ENCODE measurements around the gene VPS51.
"Not testable (repeated sequence)": the region's sequence is repeated elsewhere in the genome, so short reads cannot be mapped to it uniquely, and the experiment has no call there.

The VPS51 gene

DNA sequence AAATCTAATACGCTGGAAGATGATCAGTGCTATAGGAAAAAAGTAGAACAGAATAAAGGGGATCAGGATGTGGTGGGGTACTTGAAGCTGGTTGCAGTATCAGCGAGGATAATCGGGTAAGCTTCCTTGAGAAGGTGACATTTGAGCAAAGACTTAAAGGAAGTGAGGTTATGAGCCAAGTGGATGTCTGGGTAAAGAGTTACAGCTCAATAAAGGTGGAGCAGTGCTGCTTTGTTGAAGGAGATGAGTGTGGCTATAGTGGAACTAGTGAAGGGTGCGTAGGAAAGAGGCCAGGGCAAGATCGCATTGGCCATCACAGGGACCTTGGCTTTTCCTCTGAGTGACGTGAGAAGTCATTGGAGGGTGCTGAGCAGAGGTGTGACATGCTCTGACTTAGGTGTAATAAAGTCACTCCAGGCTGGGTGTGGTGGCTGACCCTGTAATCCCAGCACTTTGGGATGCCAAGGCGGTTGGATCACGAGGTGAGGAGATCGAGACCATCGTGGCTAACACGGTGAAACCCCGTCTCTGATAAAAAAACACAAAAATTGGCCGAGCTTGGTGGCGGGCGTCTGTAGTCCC, 40.6 kb downstream of the VPS51 start:
- DNase-seq, result no peak

GRCh38 chr11:65141896-65142494, 46.0 kb downstream of the VPS51 start:
- no peak for DNase-seq

DNA sequence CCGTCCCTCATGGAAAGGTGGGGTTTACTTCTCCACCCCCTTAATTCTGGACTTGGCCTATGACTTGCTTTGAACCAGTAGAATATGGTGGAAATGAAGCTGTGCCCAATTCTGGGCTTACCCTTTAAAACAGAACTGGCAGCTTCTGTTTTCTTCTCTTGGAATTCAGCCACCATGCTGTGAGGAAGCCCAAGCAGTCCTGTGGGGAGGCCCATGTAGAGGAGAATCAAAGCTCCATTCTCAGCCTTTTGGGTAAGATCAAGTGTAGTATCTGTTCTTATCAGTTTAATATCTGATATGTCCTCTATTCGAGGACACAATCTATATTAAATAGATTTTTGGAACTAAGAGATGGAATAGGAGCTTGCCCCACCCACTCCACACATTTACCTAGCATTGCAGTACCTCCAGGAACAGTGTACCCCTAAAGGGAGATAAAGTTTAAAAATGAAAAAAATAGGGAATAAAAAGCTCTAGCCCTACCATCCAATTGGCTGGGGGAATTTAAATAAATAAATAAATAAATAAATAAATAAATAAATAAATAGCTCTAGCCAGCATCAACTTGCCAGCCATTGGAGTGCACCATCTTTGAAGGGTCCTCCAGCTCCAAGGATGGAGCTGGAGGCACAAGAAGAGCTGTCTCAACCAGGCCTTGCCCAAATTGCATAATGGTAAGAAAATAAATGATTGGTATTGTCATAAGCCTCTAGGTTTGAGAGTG, 51.5 kb downstream of the VPS51 start:
- no peak for DNase-seq

DNA sequence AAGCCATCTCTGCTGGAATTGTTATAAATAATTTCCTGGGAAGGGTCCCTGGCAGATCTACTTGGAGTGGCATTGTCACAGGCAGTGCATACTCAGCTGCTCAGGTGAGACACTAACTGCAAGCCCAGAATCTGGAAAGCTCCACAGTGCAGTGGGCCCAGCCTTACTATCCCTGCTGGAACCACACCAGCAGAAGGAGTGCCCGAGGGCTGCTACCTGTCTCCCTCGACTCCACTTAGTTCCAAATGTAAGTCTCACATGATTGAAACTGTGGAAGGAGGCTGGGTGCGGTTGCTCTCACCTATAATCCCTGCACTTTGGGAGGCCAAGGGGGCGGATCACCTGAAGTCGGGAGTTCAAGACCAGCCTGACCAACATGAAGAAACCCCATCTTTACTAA, 52.6 kb downstream of the VPS51 start:
- DNase-seq, result no peak

DNA sequence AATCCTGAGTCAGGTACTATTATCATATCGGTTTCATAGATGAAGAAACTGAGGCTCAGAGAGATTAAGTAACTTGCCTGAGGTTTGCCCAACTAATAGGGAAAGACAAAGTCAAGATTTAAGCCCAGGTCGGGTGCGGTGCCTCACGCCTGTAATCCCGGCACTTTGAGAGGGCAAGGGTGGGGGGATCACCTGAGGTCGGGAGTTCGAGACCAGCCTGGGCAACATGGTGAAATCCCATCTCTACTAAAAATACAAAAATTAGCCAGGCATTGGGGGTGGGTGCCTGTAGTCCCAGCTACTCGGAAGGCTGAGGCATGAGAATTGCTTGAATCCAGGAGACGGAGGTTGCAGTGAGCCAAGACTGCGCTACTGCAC, 54.1 kb downstream of the VPS51 start:
- not testable (repeated sequence) for DNase-seq

DNA sequence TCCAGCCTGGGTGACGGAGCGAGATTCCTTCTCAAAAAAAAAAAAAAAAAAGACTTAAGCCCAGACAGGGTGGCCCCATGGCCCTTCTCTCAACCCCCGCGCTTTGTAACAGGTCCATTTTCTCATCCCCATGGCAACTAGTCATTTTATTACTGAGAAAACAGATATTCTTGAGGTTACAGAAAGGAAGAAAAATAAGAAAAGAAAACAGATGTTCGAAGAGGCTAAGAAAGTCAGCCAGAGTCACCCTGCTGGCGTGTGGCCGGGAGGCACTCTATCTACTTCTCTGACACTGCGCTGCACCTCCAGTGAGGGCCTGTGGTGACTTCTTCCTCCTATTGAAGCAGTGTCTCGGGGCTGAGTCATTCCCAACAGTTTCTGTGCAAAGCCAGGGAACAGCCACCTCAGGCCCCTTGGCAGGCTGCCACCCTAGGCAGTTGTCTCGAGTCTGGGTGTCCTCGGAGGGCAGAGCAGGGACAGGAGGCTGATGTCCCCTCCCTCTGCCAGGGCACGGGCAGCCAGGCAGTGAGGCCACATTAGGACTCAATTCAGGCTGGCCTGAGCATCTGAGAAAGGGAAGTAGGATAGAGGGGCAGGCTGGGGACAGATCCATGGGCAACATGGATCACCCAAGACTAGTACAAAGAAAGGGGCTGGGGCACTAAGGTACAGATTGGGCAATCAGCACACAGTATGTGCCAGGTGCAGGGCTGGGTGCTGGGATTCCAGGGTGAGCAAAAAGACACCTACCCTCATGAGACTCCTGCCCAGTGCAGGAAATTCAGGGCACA, 54.7 kb downstream of the VPS51 start:
- DNase-seq, result peak; percentile 93

DNA sequence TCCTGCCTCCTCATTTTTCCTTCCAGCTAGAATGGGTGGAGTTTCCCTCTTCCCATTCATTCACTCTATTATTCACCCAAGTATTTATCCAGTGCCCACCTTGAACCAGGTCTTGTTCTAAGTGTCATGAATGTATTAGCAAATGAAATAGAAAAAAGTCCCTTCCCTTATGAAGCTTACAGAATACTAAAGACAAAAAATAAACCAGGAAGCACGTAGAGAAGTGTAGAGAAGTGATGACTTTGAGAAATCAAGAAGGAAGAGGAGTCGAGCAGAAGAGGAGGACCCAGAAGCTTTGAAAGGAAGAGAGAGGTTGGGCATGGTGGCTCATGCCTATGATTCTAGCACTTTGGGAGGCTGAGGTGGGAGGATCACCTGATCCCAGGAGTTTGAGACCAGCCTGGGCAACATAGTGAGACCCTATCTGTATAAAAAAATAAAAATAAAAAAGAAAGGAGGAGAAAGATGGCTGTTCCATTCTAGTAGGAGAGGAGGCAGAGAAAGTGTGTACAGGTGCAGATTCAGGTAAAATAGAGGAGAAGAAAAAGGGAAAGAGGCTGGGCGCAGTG, 55.4 kb downstream of the VPS51 start:
- peak; percentile 24 for DNase-seq

GRCh38 chr11:65152122-65152521, 56.1 kb downstream of the VPS51 start:
- peak; percentile 48 for DNase-seq

GRCh38 chr11:65156256-65156655, 60.2 kb downstream of the VPS51 start:
- DNase-seq, result no peak

GRCh38 chr11:65156926-65157325, 60.9 kb downstream of the VPS51 start:
- DNase-seq, result no peak

GRCh38 chr11:65157336-65157735, 61.3 kb downstream of the VPS51 start:
- no peak for DNase-seq

DNA sequence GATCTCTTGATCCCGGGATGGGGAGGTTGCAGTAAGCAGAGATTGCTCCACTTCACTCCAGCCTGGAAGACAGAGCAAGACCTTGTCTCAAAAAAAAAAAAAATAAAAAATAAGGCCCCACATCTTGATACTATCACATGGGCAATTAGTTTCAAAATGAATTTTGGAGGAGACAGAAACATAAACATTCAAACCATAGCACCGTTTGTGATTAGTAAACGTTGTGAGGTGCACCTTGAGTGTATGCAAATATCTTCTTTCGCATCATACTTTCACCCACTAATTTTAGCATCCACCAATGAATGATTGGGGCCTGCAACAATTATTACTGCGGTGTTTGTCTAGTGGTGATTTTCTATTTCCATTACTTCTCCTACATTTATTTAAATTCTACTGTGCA, 63.0 kb downstream of the VPS51 start:
- no peak for DNase-seq

GRCh38 chr11:65160643-65161042, 64.6 kb downstream of the VPS51 start:
- no peak for DNase-seq

Measured in OCI-M1 (cell line).